HG03378 (cell line): Measurements from ENCODE around the gene MAN1B1.
"Not testable (repeated sequence)": the region's sequence is repeated elsewhere in the genome, so short reads cannot be mapped to it uniquely, and the experiment has no call there.

Experiments
- ATAC-seq: cut with Tn5 transposase; IDR thresholded peaks from one replicate; pipeline ENCODE4 v1.9.1; 2021; ENCODE audit warnings: mild to moderate bottlenecking, moderate library complexity; ENCODE audit not compliant: unreplicated experiment

Gene MAN1B1

GRCh38 chr9:137110147-137110910 is 23.5 kb downstream of the MAN1B1 start:
- ATAC-seq = no peak

- ATAC-seq = no peak
These were observed 24.4 kb downstream of the MAN1B1 start for GRCh38 chr9:137110911-137111787.

- no peak for ATAC-seq
These were observed 25.2 kb downstream of the MAN1B1 start for GRCh38 chr9:137111788-137112563.

- ATAC-seq = no peak
These were observed 26.0 kb downstream of the MAN1B1 start for GRCh38 chr9:137112564-137113384.

GRCh38 chr9:137113385-137114159 is 26.8 kb downstream of the MAN1B1 start:
- no peak for ATAC-seq

GRCh38 chr9:137114220-137114612 is 27.4 kb downstream of the MAN1B1 start:
- ATAC-seq = no peak

GRCh38 chr9:137114613-137115393 is 28.0 kb downstream of the MAN1B1 start, which contains the start of gene DPP7:
TSS of gene DPP7 (minus strand) at chr9:137114733. CDS start at chr9:137114713, 20 bp downstream.
- ATAC-seq = no peak

GRCh38 chr9:137115394-137116026 is 28.7 kb downstream of the MAN1B1 start:
- ATAC-seq = no peak

GRCh38 chr9:137116027-137116507 is 29.3 kb downstream of the MAN1B1 start:
- ATAC-seq = no peak

GRCh38 chr9:137116728-137117127 is 29.9 kb downstream of the MAN1B1 start:
- ATAC-seq = no peak

GRCh38 chr9:137117269-137117731 is 30.5 kb downstream of the MAN1B1 start:
- ATAC-seq = no peak

- not testable (repeated sequence) for ATAC-seq
These were observed 31.4 kb downstream of the MAN1B1 start for GRCh38 chr9:137118092-137118603.

- not testable (repeated sequence) for ATAC-seq
These were observed 35.4 kb downstream of the MAN1B1 start for GRCh38 chr9:137121927-137122795.

- not testable (repeated sequence) for ATAC-seq
These were observed 36.1 kb downstream of the MAN1B1 start for GRCh38 chr9:137122796-137123467.

GRCh38 chr9:137123468-137123837 is 36.7 kb downstream of the MAN1B1 start:
- no peak for ATAC-seq

- ATAC-seq = not testable (repeated sequence)
These were observed 37.2 kb downstream of the MAN1B1 start for GRCh38 chr9:137123952-137124462.
